GM12865 (cell line): ENCODE data around the gene CABP4.
A peak's percentile ranks its signal among the peaks of the same experiment; 100 is the strongest.

Experiments used
- DNase-seq: peaks from one replicate; pipeline ENCODE4 v3.0.0; 2010; ENCODE audit warnings: low read depth
- H3K4me3 ChIP-seq: 2 replicates; pipeline ENCODE4 v1.5.1; 2011; ENCODE audit warnings: mild to moderate bottlenecking, low read depth, low read length, control low read depth
- CTCF ChIP-seq: IDR thresholded peaks from 2 replicates; pipeline ENCODE4 v1.5.1; 2011; ENCODE audit warnings: low read length, control low read depth, low read depth, inconsistent platforms; ENCODE audit not compliant: insufficient read depth; ENCODE audit errors: missing control alignments

CABP4 gene

GRCh38 chr11:67504005-67504949 is 49.1 kb downstream of the CABP4 start:
- TF ChIP-seq CTCF, result no peak
- peak; percentile 34 for DNase-seq
- H3K4me3 ChIP-seq, result peak overlapping the region; percentile 89

DNA sequence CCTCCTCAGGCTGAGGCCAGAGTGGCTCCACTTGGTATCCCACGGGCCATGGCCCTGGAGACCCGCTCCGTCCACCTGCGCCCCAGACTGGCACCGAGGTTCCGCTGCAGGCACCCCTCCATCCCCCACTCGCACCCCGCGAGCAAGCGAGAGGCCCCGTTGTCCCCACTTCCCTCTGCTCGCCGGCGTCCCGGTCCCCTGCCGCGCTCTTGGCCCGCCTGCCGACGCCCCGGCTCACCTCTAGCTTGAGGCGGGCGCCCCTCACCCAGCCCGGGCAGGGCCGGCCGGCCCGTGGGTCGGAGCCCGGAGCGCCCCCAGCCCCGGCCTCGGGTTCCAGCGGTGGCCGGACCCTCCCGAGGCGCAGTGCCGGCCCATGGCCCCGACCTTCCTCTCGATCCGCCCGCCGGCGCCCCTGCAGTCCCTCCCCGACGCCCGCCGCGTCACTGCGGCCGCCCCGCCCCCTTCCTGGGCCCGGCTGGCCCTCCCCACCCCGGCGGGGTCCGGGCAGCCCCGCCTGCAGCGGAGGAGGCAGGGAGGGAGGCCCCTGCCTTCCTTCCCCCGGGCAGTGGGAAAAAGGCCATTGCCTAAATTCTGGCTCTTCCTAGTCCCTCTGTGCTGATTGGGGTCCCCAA is 49.9 kb downstream of the CABP4 start, which contains the start of gene PITPNM1:
PITPNM1 (minus strand) TSS at position 414 of the 632 bp plus-strand sequence. CDS start 1,183 bp downstream, outside the sequence.
- peak within 1 kb of the TSS; percentile 89 for H3K4me3 ChIP-seq
- peak; percentile 77 for DNase-seq

DNA sequence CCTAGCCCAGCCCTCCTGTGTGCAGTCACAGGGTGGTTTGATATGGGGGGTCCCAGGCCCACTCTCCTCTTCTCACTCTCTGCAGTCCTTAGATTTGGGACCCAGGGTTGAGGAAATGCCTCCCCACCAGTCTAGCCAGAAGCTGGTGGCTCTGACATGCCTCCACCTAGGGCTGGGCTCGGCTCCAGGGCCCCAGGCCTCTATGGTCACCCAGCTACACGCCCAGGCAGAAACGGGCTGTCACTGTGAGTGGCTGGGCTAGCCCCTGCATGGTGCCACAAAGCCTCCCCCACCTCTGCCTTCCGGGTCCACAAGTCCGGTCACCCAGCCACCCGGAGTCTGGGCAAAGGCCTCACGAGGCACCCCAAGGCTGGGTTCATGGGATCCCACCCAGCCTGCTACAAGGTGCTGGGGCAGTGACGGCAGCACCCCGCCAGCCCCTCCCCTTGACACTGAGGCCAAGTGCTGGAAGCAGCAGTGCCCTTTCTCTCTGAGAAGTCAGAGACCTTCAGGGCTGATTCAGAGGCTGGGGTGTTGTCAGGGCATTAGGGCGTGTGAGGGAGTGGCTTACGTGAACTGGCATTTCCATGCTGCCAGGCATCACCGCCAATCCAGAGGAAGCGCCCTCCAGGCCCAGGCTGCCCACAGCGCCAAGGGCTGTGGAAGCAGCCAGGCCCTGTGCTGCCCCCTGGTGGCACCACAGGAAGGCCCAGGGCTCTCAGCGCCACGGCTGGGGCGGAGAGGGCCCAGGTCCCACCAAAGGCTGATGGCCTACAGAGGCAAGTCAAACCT is 50.6 kb downstream of the CABP4 start:
- DNase-seq, result peak; percentile 90
- TF ChIP-seq CTCF, result peak; percentile 94
- H3K4me3 ChIP-seq, result peak overlapping the region; percentile 89

More for the DNA sequence above, 49.9 kb downstream of the CABP4 start, which contains the start of gene PITPNM1:
- TF ChIP-seq CTCF, result no peak

DNA sequence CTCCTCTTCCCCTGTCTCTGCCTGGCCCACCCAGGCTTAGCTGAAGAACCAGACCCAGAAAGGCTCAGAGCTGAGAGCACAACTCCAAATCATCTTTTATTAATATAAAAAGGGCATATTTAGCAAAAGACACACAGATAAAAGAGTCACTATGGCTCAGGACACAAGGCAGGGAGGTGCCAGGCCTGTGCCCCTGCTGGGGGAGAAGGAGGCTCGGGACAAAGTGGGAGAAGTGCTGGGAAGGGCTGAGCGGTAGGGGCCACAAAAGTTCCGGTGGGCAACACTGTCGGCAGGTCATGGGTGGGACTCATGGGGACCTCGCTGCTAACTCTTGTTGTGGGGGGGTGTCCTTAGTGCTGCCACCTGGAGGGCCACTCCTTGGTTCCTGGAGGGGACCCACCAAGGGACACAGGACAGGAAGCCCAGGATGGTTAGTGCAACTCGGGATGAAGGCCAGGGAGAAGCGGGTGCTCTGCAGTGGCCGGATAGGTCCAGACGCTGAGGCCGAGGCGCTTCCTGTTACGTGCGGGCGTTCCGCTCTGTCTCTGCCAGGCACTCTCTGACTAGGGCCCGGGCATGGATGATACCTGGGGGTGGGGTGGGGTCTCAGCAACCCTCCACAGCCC is 51.4 kb downstream of the CABP4 start:
- DNase-seq, result no peak
- peak overlapping the region; percentile 89 for H3K4me3 ChIP-seq
- no peak for TF ChIP-seq CTCF

DNA sequence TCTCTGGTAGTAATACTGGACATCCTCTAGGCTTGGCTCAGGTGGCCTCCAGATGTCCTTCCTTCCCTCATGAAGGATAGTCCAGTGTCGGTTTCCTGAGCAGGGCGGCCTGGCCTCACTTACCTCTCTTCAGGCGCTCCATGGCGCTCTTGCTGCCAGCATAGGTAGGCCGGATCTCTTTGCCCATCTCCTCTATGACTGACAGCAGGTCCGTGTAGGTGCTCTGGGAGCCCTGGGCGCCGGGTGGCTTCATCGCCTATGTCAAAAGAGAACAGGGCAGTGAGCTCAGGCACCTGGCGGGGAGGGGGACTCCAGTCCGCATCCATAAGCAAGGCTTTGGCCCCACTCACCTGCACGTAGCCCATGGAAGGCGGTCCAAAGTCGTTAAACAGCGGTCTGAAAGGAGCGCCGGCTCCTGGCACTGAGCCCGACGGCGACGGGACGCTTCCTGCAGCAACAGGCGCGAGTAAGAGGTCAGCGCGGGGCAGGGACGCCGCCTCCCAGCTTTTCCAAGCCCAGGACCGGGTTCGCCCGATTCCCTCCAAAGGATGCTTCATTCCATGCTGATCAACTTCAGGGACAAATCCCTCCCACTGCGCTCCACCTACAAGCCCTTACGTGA is 52.2 kb downstream of the CABP4 start:
- TF ChIP-seq CTCF, result no peak
- peak overlapping the region; percentile 79 for H3K4me3 ChIP-seq
- DNase-seq, result no peak

GRCh38 chr11:67507864-67508485 is 52.8 kb downstream of the CABP4 start, which contains the start of gene CDK2AP2:
TSS of gene CDK2AP2 (minus strand) at chr11:67508162. CDS start at chr11:67508082, 80 bp downstream.
- peak; percentile 100 for DNase-seq
- H3K4me3 ChIP-seq, result peak within 1 kb of the TSS; percentile 79
- TF ChIP-seq CTCF, result no peak
